Lung (tissue), 12 donors: ENCODE results near the gene SELENOW. TPM values are rescaled to one million over a fixed set of nuclear protein-coding genes. Genes with fewer than 3 reads are reported as not detected.

Experiments used
- ATAC-seq: fragments of 200-7000 bp; cut with Tn5 transposase; one replicate; pipeline ENCODE4 v1.9.1; 2020; ENCODE audit warnings: moderate number of reproducible peaks; ENCODE audit not compliant: insufficient read depth, low FRiP score
- DNase-seq, 3 donors: peaks; one replicate each; pipeline ENCODE4 v3.0.0-alpha.2; 2013 to 2017
- H3K27ac ChIP-seq, 2 donors: one replicate each; pipeline ENCODE4 v1.5.1; 2013; ENCODE audit warnings: mild to moderate bottlenecking in 2 of 2, moderate library complexity in 2 of 2, control low read depth in 1 of 2, inconsistent platforms in 1 of 2, low read depth in 1 of 2, low read length in 1 of 2
- H3K27me3 ChIP-seq, 3 donors: one replicate each; pipeline ENCODE4 v1.5.1; 2013; ENCODE audit warnings: low read length in 2 of 3; ENCODE audit not compliant: control insufficient read depth in 3 of 3, insufficient read depth in 3 of 3
- H3K36me3 ChIP-seq, 4 donors: one replicate each; pipeline ENCODE4 v1.5.1; 2013; ENCODE audit warnings: low read length in 4 of 4, mild to moderate bottlenecking in 1 of 4, moderate library complexity in 1 of 4; ENCODE audit not compliant: control insufficient read depth in 4 of 4, insufficient read depth in 4 of 4
- H3K4me1 ChIP-seq, 5 donors: one replicate each; pipeline ENCODE4 v1.5.1; 2013; ENCODE audit warnings: low read length in 5 of 5, mild to moderate bottlenecking in 2 of 5, moderate library complexity in 1 of 5; ENCODE audit not compliant: control insufficient read depth in 5 of 5, insufficient read depth in 5 of 5
- H3K4me3 ChIP-seq: one replicate; pipeline ENCODE4 v1.5.1; 2013; ENCODE audit warnings: mild to moderate bottlenecking, control low read depth, moderate library complexity
- H3K9ac ChIP-seq, 2 donors: one replicate each; pipeline ENCODE4 v1.5.1; 2013; ENCODE audit warnings: low read length in 2 of 2, control low read depth in 1 of 2; ENCODE audit not compliant: insufficient read depth in 1 of 2
- H3K9me3 ChIP-seq, 4 donors: one replicate each; pipeline ENCODE4 v1.5.1; 2013; ENCODE audit warnings: low read length in 3 of 4, mild to moderate bottlenecking in 1 of 4, moderate library complexity in 1 of 4; ENCODE audit not compliant: control insufficient read depth in 4 of 4, insufficient read depth in 3 of 4
- CTCF ChIP-seq: IDR thresholded peaks from 2 replicates; pipeline ENCODE4 v1.5.1; 2012; ENCODE audit warnings: mild to moderate bottlenecking; ENCODE audit errors: control extremely low read depth, extremely low read depth
- WGBS, 2 donors: extraction: QIAGEN DNeasy Blood & Tissue Kit; methylation state at CpG; one replicate each; pipeline ENCODE4 v1.1.7; 2013; 5-methylcytosine and 5-hydroxymethylcytosine counted together
- polyA plus RNA-seq, 2 donors: library from polyadenylated mRNA; stranded (reverse); fragments of 200-250 nt; gene quantifications; one replicate each; pipeline ENCODE4 v1.2.1, GENCODE V29; 2013
- total RNA-seq, 2 donors: library from RNA; depleted of rRNA in 1 of 2; stranded (reverse); fragments of >200 nt in 1 of 2; gene quantifications; one replicate each; pipeline ENCODE4 v1.2.1, GENCODE V29; 2014 to 2021
- donor health status: control.
- donor health status: control.
- donor health status: Bipolar disorder and iron deficiency.
- donor health status: healthy.
- donor health status: DM: yes; HTN: yes; CAD: no.

The SELENOW gene
- total and polyA plus RNA-seq, 4 donors, result 104 to 532 (median 346) TPM

- no peak overlapping the region for H3K9ac ChIP-seq
- no peak for ATAC-seq
- no peak overlapping the region for H3K27ac ChIP-seq
- peaks cover 0 to 21% (median 5%) of the 10 kb centered on the region in 3 donors for H3K27me3 ChIP-seq
- no peak for TF ChIP-seq CTCF
- peaks cover 0 to 3% (median 0%) of the 10 kb centered on the region in 4 donors for H3K9me3 ChIP-seq
- H3K4me1 ChIP-seq, result no peaks in the 10 kb centered on the region
- H3K4me3 ChIP-seq, result no peak overlapping the region
- H3K36me3 ChIP-seq, result no peaks in the 10 kb centered on the region
- WGBS, 2 donors, result 10% methylated on average over 10 of the region's 10 CpGs
- DNase-seq, result no peak
Measured at GRCh38 chr19:47819858-47820257, 41.4 kb downstream of the SELENOW start.

GRCh38 chr19:47820410-47820809, 41.9 kb downstream of the SELENOW start:
- no peaks in the 10 kb centered on the region for H3K4me1 ChIP-seq
- DNase-seq (no peak), ATAC-seq (no peak)
- WGBS, 2 donors, result 66% methylated on average over 2 of the region's 2 CpGs
- no peak overlapping the region for H3K27ac ChIP-seq
- H3K9me3 ChIP-seq, result peaks cover 0 to 3% (median 0%) of the 10 kb centered on the region in 4 donors
- H3K36me3 ChIP-seq, result no peaks in the 10 kb centered on the region
- no peak overlapping the region for H3K9ac ChIP-seq
- peaks cover 0 to 21% (median 5%) of the 10 kb centered on the region in 3 donors for H3K27me3 ChIP-seq
- no peak for TF ChIP-seq CTCF
- H3K4me3 ChIP-seq, result no peak overlapping the region

GRCh38 chr19:47821460-47822020, 43.0 kb downstream of the SELENOW start, which contains the start of gene CRX:
TSS of gene CRX (plus strand) at chr19:47821937. CDS start at chr19:47834444, 12,507 bp downstream.
- H3K9ac ChIP-seq, result no peak within 1 kb of the TSS
- DNase-seq (no peak), ATAC-seq (no peak)
- no peaks in the 10 kb centered on the region for H3K36me3 ChIP-seq
- no peak for TF ChIP-seq CTCF
- H3K27ac ChIP-seq, result no peak within 1 kb of the TSS
- peaks cover 0 to 21% (median 5%) of the 10 kb centered on the region in 3 donors for H3K27me3 ChIP-seq
- H3K4me3 ChIP-seq, result no peak within 1 kb of the TSS
- 39 to 44% methylated on average over 15 of the region's 15 CpGs for WGBS, 2 donors
- no peaks in the 10 kb centered on the region for H3K4me1 ChIP-seq
- peaks cover 0 to 6% (median under 1%) of the 10 kb centered on the region in 4 donors for H3K9me3 ChIP-seq

- no peak overlapping the region for H3K27ac ChIP-seq
- no peak for TF ChIP-seq CTCF
- H3K36me3 ChIP-seq, result no peaks in the 10 kb centered on the region
- no peak overlapping the region for H3K4me3 ChIP-seq
- H3K9me3 ChIP-seq, result peaks cover 0 to 6% (median 4%) of the 10 kb centered on the region in 4 donors
- WGBS, 2 donors, result 72 to 83% methylated on average over 6 of the region's 6 CpGs
- ATAC-seq, result no peak
- peaks cover 0 to 16% (median 3%) of the 10 kb centered on the region in 3 donors for H3K27me3 ChIP-seq
- no peaks in the 10 kb centered on the region for H3K4me1 ChIP-seq
- no peak overlapping the region for H3K9ac ChIP-seq
- no peak for DNase-seq
Measured at GRCh38 chr19:47824396-47824795, 45.9 kb downstream of the SELENOW start.
